Lower leg skin (tissue), 3 donors: ENCODE measurements around the gene ZFP69.

Source experiments
- POLR2A ChIP-seq, 2 donors: fragments of 450-650 bp; IDR thresholded peaks; one replicate each; pipeline ENCODE4 v1.6.1; 2016 to 2017; ENCODE audit warnings: antibody characterized with exemption in 2 of 2, mild to moderate bottlenecking in 1 of 2, moderate library complexity in 1 of 2
- TF ChIP-seq, protein P1 (sequence below), 3 donors: fragments of 450-650 bp; IDR thresholded peaks; one replicate each; pipeline ENCODE4 v1.5.1; 2016; ENCODE audit warnings: antibody characterized with exemption in 3 of 3, mild to moderate bottlenecking in 3 of 3, moderate library complexity in 2 of 3

DNA sequence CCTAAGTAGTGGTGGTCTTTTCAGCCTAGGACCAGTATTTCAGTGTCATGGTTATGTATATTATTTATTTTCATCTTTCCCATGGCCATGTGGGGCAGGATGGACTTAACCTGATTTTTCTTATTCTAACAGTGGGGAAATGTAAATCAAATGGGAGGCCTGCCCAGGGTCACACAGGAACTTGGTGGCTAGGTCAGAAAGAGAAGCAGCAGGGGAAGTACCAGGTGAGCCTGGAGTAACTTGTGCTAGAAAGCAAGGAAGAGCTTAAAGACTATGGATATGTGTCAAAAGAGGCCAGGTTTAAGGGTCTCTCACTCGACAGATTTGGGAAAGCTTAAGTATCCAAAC is 25.9 kb upstream of the ZFP69 start:
- TF ChIP-seq, protein P1, sequence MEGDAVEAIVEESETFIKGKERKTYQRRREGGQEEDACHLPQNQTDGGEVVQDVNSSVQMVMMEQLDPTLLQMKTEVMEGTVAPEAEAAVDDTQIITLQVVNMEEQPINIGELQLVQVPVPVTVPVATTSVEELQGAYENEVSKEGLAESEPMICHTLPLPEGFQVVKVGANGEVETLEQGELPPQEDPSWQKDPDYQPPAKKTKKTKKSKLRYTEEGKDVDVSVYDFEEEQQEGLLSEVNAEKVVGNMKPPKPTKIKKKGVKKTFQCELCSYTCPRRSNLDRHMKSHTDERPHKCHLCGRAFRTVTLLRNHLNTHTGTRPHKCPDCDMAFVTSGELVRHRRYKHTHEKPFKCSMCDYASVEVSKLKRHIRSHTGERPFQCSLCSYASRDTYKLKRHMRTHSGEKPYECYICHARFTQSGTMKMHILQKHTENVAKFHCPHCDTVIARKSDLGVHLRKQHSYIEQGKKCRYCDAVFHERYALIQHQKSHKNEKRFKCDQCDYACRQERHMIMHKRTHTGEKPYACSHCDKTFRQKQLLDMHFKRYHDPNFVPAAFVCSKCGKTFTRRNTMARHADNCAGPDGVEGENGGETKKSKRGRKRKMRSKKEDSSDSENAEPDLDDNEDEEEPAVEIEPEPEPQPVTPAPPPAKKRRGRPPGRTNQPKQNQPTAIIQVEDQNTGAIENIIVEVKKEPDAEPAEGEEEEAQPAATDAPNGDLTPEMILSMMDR (IDR thresholded peaks at IDR 0.05), result no peak
- TF ChIP-seq POLR2A (IDR thresholded peaks at IDR 0.05), result no peak
